ENCODE results near the gene FRMD4A.

FRMD4A gene

GRCh38 chr10:13708256-13708990 lies 622.3 kb downstream of the FRMD4A start:
- no peak overlapping the region for H3K27ac Mint-ChIP-seq
- intact Hi-C loops (cut with micrococcal nuclease), result loop anchor here (5.0 kb wide), 2 partner anchors 49 to 69 kb away; no protein-coding TSS in a partner anchor
- H3K9me3 Mint-ChIP-seq, result no peaks in the 10 kb centered on the region
- peaks cover 2% of the 10 kb centered on the region for H3K27me3 Mint-ChIP-seq
- peak overlapping the region; percentile 24 for H3K4me3 Mint-ChIP-seq
- H3K4me1 Mint-ChIP-seq (ENCODE audit: low read depth), result peaks cover 88% of the 10 kb centered on the region
- H3K36me3 Mint-ChIP-seq (ENCODE audit: low read depth), result peaks cover 12% of the 10 kb centered on the region

GRCh38 chr10:13707156-13707881 lies 623.4 kb downstream of the FRMD4A start:
- Mint-ChIP-seq H3K27ac (peak overlapping the region; percentile 75), H3K27me3 (peaks cover 2% of the 10 kb centered on the region), H3K4me3 (peak overlapping the region; percentile 89), H3K9me3 (no peaks in the 10 kb centered on the region), H3K36me3 (ENCODE audit: low read depth) (peaks cover 23% of the 10 kb centered on the region), H3K4me1 (ENCODE audit: low read depth) (peaks cover 87% of the 10 kb centered on the region)
- intact Hi-C loops (cut with micrococcal nuclease), result loop anchor here (5.0 kb wide), 2 partner anchors 50 to 70 kb away; no protein-coding TSS in a partner anchor

GRCh38 chr10:13706604-13707003 lies 624.1 kb downstream of the FRMD4A start:
- Mint-ChIP-seq H3K27ac (peak overlapping the region; percentile 75), H3K36me3 (ENCODE audit: low read depth) (peaks cover 30% of the 10 kb centered on the region), H3K4me3 (peak overlapping the region; percentile 89), H3K27me3 (peaks cover 2% of the 10 kb centered on the region), H3K9me3 (no peaks in the 10 kb centered on the region), H3K4me1 (ENCODE audit: low read depth) (peaks cover 84% of the 10 kb centered on the region)
- intact Hi-C loops (cut with micrococcal nuclease), result loop anchor here (5.0 kb wide), 2 partner anchors 51 to 71 kb away; no protein-coding TSS in a partner anchor

- Mint-ChIP-seq H3K36me3 (ENCODE audit: low read depth) (peaks cover 34% of the 10 kb centered on the region), H3K27me3 (peaks cover 2% of the 10 kb centered on the region), H3K4me1 (ENCODE audit: low read depth) (peaks cover 84% of the 10 kb centered on the region), H3K4me3 (peak overlapping the region; percentile 89), H3K9me3 (no peaks in the 10 kb centered on the region), H3K27ac (peak overlapping the region; percentile 75)
- intact Hi-C loops (cut with micrococcal nuclease), result loop anchor here (5.0 kb wide), 2 partner anchors 51 to 71 kb away; no protein-coding TSS in a partner anchor
These were observed 624.5 kb downstream of the FRMD4A start for GRCh38 chr10:13706175-13706574.

- Mint-ChIP-seq H3K27me3 (peaks cover 2% of the 10 kb centered on the region), H3K36me3 (ENCODE audit: low read depth) (peaks cover 39% of the 10 kb centered on the region), H3K9me3 (no peaks in the 10 kb centered on the region), H3K4me3 (peak overlapping the region; percentile 89), H3K27ac (peak overlapping the region; percentile 75), H3K4me1 (ENCODE audit: low read depth) (peaks cover 80% of the 10 kb centered on the region)
- intact Hi-C loops (cut with micrococcal nuclease), result loop anchor here (5.0 kb wide), 2 partner anchors 52 to 72 kb away; no protein-coding TSS in a partner anchor
These were observed 625.1 kb downstream of the FRMD4A start for GRCh38 chr10:13705526-13706174.

DNA sequence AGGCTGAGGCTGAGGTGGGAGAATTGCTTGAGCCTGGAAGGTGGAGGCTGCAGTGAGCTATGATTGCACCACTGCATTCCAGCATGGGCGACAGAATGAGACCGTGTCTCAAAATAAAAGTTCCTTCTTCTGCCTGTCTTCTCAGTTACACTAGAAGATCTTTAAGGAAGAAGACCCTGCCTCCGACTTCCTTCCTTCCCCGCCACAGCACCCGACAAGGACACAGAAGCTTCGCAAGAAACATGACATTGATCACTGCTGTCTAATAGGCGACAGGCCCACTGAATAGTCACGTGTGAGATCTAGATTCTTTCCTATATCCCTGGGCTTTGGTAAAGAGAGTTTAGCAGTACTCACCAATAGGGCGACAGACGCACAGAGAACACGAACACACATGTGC lies 625.8 kb downstream of the FRMD4A start:
- Mint-ChIP-seq H3K36me3 (ENCODE audit: low read depth) (peaks cover 46% of the 10 kb centered on the region), H3K9me3 (no peaks in the 10 kb centered on the region), H3K27ac (peak overlapping the region; percentile 75), H3K4me3 (peak overlapping the region; percentile 89), H3K27me3 (peaks cover 6% of the 10 kb centered on the region), H3K4me1 (ENCODE audit: low read depth) (peaks cover 74% of the 10 kb centered on the region)
- intact Hi-C loops (cut with micrococcal nuclease), result loop anchor here (5.0 kb wide), 2 partner anchors 52 to 72 kb away; no protein-coding TSS in a partner anchor

DNA sequence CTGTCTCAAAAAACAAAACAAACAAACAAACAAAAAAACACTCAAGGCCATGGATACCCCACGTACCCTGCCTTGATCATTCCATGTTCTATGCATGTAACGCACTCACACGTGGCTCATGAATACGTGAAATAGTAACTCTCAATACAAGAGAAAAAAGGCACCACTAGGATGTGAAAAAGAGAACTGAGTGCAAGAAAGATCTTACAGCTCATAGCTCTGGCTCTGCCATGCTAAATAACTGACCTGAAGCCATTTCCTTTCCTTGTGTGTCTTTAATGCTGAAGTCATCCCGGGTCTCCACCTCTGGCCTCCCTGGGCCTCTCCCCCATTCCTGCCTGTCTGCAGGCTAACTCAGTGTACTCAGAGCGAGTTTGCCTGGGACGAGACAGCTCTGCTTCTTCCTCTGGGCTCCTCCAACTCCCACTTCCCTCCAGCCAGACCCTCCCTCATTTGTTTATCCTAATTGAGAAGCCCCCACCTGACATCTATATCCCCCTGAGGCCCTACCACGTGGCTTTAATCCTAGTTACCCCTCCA lies 626.7 kb downstream of the FRMD4A start:
- Mint-ChIP-seq H3K4me3 (peak overlapping the region; percentile 89), H3K27ac (peak overlapping the region; percentile 75), H3K36me3 (ENCODE audit: low read depth) (peaks cover 55% of the 10 kb centered on the region), H3K27me3 (peaks cover 6% of the 10 kb centered on the region), H3K9me3 (no peaks in the 10 kb centered on the region), H3K4me1 (ENCODE audit: low read depth) (peaks cover 73% of the 10 kb centered on the region)
- intact Hi-C loops (cut with micrococcal nuclease), result no loop called here

DNA sequence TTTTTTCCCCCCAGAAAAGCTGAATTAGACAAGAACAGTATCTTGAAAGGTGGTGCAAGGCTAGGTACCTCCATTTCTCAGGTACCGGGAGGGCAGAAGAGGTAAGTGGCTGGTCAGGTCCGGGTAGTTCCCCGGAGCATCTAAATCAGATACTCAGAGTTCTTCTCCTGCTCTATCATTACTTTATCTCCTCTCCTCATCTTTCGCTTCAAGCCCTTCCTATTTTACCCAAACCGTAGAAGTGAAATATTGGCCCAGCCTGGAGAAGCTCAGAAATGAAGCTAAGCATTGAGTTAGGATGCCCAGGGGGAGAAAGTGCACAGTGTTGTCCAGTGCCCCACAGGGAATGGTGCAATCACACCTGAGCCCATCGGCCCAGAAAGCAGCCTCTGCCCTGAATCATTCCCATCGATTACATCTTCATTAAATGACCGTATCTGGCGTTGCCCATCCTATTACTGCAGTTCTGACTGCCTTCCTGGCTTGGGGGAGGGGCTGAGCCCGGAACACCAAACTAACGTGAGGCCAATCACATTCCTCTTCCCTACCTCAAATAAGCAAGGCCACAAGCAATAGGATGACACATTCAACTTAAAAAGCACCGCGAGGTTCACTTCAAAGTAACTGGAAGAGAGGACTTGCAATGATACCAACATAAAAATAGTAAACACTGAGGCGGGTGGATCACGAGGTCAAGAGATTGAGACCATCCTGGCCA lies 627.5 kb downstream of the FRMD4A start:
- Mint-ChIP-seq H3K27ac (no peak overlapping the region), H3K27me3 (peaks cover 6% of the 10 kb centered on the region), H3K9me3 (no peaks in the 10 kb centered on the region), H3K4me3 (no peak overlapping the region), H3K4me1 (ENCODE audit: low read depth) (peaks cover 68% of the 10 kb centered on the region), H3K36me3 (ENCODE audit: low read depth) (peaks cover 61% of the 10 kb centered on the region)
- intact Hi-C loops (cut with micrococcal nuclease), result no loop called here

DNA sequence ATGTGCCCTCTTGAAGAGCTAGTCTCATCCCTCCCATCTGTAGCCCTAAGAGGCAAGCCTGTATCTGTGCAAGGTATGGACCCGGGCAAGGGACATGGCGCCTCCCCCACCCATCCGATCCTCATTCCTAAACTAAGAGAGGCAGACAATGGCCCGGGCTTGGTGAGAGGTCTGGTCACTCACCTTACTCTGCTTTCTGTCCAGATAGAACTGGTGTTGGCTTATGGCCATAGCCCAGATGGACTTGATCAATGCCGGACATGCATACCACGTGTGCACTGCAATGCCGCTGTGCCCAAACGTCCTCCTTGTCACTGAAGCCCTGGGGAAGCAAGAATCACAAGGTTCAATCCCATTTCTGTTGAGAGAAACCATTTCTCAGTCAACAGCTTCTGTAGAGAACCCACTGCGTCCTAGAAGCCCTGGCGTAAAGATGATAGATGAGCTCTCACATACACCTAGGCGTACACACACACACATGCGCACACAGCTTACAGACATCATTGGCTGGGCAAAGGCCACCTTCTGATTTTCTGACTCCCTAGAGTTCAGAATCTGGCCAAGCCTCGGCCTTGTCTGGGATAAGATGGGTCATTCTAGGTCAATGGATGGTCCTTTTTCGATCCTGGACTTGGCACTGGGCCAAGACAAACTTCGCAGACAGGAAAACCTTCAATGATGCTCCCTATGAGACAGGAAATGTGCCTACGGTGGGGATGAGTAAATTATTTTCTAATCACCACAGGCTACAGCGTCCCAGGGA lies 629.4 kb downstream of the FRMD4A start:
- Mint-ChIP-seq H3K4me1 (ENCODE audit: low read depth) (peaks cover 48% of the 10 kb centered on the region), H3K9me3 (no peaks in the 10 kb centered on the region), H3K36me3 (ENCODE audit: low read depth) (peaks cover 70% of the 10 kb centered on the region), H3K27me3 (peaks cover 6% of the 10 kb centered on the region), H3K27ac (no peak overlapping the region), H3K4me3 (no peak overlapping the region)
- intact Hi-C loops (cut with micrococcal nuclease), result no loop called here

DNA sequence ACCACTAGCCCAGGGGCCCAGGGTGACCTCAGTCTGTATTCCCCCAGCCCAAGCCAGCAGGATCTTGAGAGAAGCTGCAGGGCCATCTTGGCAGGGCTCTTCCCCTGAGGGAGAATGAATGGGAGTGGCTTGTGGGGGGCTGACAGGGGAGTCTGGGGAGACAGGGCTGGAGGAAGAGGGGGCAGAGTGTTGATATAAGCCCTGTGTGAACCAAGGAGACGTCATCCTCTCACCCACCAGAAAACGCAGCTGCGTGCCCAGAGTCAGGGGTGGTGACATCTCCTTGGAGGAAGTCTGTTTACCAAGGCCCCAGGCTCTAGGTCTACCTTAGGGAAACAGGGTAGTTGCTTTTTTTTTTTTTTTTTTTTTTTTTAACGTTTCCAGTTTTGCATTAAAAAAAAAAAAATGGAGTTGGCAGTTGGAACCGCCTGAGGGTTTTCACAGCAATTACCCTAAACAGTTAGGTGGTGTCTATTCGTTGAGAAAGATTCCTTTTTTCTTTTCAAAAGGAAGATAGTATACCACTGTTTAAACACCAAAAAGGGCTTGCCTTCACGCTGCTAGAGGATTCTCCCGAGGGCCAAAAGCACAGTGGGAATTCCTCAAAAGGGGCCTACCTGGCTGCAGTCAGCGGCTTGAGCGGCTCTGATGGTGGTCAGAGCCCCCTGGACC lies 630.1 kb downstream of the FRMD4A start:
- peaks cover 41% of the 10 kb centered on the region for H3K4me1 Mint-ChIP-seq (ENCODE audit: low read depth)
- peaks cover 77% of the 10 kb centered on the region for H3K36me3 Mint-ChIP-seq (ENCODE audit: low read depth)
- peaks cover 8% of the 10 kb centered on the region for H3K27me3 Mint-ChIP-seq
- no peak overlapping the region for H3K27ac Mint-ChIP-seq
- intact Hi-C loops (cut with micrococcal nuclease), result no loop called here
- no peaks in the 10 kb centered on the region for H3K9me3 Mint-ChIP-seq
- no peak overlapping the region for H3K4me3 Mint-ChIP-seq

GRCh38 chr10:13699216-13699615 lies 631.5 kb downstream of the FRMD4A start:
- Mint-ChIP-seq H3K4me3 (no peak overlapping the region), H3K4me1 (ENCODE audit: low read depth) (peaks cover 27% of the 10 kb centered on the region), H3K9me3 (no peaks in the 10 kb centered on the region), H3K36me3 (ENCODE audit: low read depth) (peaks cover 90% of the 10 kb centered on the region), H3K27ac (no peak overlapping the region), H3K27me3 (peaks cover 8% of the 10 kb centered on the region)
- intact Hi-C loops (cut with micrococcal nuclease), result no loop called here

- Mint-ChIP-seq H3K27ac (no peak overlapping the region), H3K4me3 (no peak overlapping the region), H3K4me1 (ENCODE audit: low read depth) (peaks cover 18% of the 10 kb centered on the region), H3K27me3 (peaks cover 8% of the 10 kb centered on the region), H3K36me3 (ENCODE audit: low read depth) (peaks cover 96% of the 10 kb centered on the region), H3K9me3 (no peaks in the 10 kb centered on the region)
- intact Hi-C loops (cut with micrococcal nuclease), result no loop called here
These were observed 632.5 kb downstream of the FRMD4A start for GRCh38 chr10:13698217-13698616.
